Superior temporal gyrus (tissue), 1 donor: ENCODE data around the gene ILK.

Experiments
- DNase-seq: peaks from one replicate; pipeline ENCODE4 v3.0.0-alpha.2; 2016; ENCODE audit errors: extremely low spot score

The ILK gene

GRCh38 chr11:6606471-6607189, 3.1 kb downstream of the ILK start:
- peak; percentile 77 for DNase-seq

GRCh38 chr11:6607190-6607795, 3.7 kb downstream of the ILK start:
- no peak for DNase-seq

- no peak for DNase-seq
Measured at GRCh38 chr11:6608011-6608410, 4.4 kb downstream of the ILK start.

GRCh38 chr11:6608726-6609501, 5.3 kb downstream of the ILK start:
- no peak for DNase-seq

GRCh38 chr11:6609502-6610015, 6.0 kb downstream of the ILK start:
- no peak for DNase-seq

GRCh38 chr11:6610591-6610990, 7.0 kb downstream of the ILK start:
- DNase-seq = no peak

- DNase-seq = no peak
Measured at GRCh38 chr11:6611092-6611962, 7.8 kb downstream of the ILK start.

- DNase-seq = no peak
Measured at GRCh38 chr11:6611963-6612212, 8.3 kb downstream of the ILK start.

GRCh38 chr11:6612213-6613041, 8.9 kb downstream of the ILK start, which contains the start of gene TAF10:
TSS of gene TAF10 (minus strand) at chr11:6612216. CDS start at chr11:6612189, 27 bp downstream.
- peak; percentile 97 for DNase-seq

- DNase-seq = no peak
Measured at GRCh38 chr11:6613496-6613895, 9.9 kb downstream of the ILK start.

- no peak for DNase-seq
Measured at GRCh38 chr11:6614446-6614845, 10.9 kb downstream of the ILK start.

- DNase-seq = no peak
Measured at GRCh38 chr11:6615046-6615445, 11.5 kb downstream of the ILK start.

GRCh38 chr11:6615882-6616585, 12.5 kb downstream of the ILK start:
- no peak for DNase-seq

GRCh38 chr11:6616596-6617250, 13.1 kb downstream of the ILK start:
- no peak for DNase-seq

GRCh38 chr11:6617315-6617781, 13.8 kb downstream of the ILK start:
- no peak for DNase-seq

- peak; percentile 71 for DNase-seq
Measured at GRCh38 chr11:6618117-6619003, 14.8 kb downstream of the ILK start.

- DNase-seq = peak; percentile 99
Measured at GRCh38 chr11:6619004-6619745, 15.6 kb downstream of the ILK start, which contains the start of gene TPP1. TSS of gene TPP1 (minus strand) at chr11:6619422. CDS start at chr11:6619400, 22 bp downstream.

- DNase-seq = no peak
Measured at GRCh38 chr11:6620636-6621035, 17.1 kb downstream of the ILK start.
